ENCODE measurements around the gene RASL11A.
"Not testable (repeated sequence)": the region's sequence is repeated elsewhere in the genome, so short reads cannot be mapped to it uniquely, and the experiment has no call there.

The RASL11A gene

DNA sequence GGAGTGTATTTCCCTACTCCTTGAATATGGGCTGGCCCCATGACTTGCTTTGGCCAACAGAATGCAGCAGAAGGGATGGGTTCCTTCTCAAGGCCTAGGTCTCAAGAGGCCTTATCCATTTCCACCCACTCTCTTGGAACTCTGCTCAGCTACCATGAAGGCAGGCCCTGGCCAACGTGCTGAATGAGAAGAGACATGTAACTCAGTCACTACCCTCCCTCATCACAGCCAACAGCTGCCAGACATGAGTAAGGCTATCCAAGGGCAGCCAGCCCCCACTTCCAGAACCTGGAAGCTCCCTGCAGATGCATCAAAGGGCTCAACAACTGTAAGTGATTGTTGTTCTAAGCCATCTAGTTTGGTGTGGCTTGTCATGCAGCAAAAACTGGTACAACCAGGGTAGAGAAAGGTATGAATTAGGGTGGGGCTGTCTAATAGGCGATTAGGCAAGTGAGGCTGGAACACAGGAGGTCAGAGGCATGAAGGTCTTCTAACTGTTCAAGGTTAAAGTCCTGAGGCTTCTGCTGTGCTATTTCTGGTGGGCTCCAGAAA, 1.4 kb upstream of the RASL11A start:
- no peak for DNase-seq

DNA sequence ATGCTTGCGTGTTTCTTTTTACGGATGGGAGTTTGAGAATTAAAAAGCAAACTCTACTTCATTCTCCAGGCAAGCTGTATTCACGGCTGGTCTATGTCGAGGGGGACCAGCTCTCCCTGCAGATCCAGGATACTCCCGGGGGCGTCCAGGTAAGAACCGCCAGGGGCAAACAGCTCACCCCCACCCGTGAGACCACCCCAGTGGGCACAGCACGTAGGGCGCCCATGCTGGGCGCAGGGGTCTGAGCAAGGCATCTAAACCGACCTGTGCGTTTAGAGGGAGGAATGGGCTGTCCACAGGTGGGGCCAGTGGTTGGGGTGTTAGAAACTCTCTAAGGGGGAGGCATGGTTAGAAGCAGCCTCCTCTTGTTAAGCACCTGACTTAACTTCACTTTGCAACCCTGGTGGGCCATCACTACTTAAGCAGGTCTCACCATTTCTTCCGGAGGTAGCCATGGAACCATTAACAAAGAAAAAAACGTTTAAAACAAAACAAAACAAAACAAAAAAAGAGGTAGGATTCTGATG, 1.0 kb downstream of the RASL11A start:
- no peak for DNase-seq

DNA sequence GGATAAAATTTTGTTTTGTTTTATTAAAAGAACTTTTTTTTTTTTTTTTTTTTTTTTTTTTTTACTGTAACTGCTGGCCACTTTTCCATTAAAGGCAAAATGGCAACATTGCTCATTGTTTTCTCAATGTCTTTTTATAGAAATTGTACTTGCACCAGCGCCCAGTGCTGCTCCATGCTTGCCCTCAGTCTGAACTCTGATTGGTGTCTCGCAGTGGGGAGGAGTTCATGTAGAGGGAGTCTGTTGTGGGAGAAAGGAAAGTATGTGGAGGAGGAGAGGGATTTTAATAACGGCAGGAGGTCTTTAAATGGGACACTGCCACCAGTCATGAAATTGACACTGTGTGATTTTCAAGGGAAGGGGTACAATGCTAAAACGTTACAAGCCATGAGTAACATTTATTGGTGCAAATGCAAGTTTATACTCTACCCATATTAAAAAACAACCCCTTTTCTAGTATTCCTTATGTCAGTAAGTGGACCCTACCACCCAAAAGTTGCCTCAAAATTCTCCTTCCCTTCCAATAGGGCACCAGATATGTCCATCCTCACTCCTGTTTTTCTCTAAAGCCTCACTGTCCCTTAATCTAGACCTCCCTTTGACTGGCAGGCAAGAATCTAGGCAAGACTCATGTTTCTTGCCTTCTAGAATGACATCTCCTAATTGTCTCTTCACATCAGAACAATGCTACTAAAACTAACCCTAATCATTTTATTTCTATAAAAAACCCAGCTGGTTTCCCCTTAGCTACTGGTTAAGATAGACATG, 3.2 kb downstream of the RASL11A start:
- DNase-seq, result no peak

- DNase-seq, result no peak
Measured at GRCh38 chr13:27274631-27275030, 4.0 kb downstream of the RASL11A start.

GRCh38 chr13:27276188-27276587, 5.6 kb downstream of the RASL11A start:
- no peak for DNase-seq

DNA sequence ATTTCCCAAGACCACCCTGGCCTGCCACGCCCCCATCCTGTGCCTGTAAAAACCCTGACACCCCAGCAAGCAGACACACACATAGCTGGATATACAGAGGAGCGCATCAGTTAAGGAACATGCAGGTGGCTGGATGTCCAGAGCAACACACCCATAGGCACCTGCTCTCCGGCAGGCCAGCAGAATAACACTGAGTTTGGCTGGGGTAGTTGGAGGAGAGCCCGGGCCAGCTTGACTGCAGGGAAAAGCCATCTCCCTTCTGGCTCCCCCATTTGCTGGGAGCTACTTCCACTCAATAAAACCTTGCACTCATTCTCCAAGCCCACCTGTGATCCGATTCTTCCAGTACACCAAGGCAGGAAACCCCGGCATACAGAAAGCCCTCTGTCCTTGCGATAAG, 8.9 kb downstream of the RASL11A start:
- DNase-seq, result peak; percentile 20

GRCh38 chr13:27280009-27280656, 9.5 kb downstream of the RASL11A start:
- peak; percentile 53 for DNase-seq

DNA sequence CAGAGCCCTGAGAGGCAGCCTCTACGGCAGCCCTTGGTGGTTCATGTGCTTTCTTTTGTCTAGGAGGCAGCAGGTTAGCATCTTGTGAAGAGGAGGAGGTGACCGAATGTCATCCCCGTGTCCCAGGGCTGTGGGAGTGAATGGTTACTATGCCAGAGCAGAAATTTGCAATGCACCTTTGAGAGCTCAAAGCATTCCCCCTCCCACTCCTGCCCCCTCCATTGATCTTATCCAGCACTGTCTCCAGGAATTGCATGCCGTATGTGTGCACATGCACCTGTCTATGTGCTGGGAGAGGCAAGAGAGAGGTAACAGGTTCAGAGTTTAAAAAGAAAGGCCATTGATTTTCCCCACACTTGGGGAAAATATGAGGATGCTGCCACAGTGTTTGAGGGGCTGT, 10.2 kb downstream of the RASL11A start:
- no peak for DNase-seq

DNA sequence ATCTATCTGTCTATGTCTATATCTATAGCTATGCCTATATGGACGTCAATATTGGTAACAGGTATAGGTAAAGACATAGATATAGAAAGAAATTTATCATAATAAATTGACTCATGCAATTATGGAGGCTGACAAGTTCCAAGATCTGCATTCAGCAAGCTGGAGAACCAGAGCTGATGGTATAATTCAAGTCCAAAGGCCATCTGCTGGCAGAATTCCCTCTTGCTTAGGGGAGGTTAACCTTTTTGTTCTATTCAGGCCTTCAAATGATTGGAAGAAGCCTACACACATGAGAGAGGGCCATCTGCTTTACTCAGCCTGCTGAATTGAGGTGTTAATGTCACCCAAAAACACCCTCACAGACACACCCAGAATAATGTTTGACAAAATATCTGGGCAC, 10.8 kb downstream of the RASL11A start:
- no peak for DNase-seq

DNA sequence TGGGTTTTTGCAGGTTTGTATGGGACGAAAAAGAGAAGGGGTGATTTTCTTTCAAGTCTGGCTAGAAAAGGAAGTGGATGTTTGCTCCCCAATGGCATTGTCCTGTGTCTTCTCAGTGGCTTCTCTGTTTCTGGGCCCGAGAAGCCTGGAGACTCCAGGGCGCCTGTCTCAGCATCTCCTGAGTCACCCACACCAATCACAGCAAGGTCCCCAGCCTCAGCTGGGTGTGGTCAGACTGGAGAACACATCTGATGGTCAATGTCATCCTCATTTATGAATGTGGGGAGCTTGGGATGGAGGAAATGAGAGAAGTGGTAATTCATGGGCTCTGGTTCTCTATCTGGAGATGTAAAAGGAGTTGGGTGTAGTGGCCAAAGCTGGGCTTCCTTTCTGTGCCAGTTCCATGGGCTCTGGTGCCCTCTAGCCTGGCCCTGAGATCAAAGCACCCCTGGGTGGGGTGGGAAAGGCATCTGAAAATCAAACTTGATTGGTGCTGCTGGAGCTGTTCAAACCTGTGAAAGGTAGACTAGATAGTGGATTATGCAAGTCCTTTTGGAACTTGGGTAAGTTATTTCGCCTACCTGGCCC, 13.4 kb downstream of the RASL11A start:
- peak; percentile 28 for DNase-seq

DNA sequence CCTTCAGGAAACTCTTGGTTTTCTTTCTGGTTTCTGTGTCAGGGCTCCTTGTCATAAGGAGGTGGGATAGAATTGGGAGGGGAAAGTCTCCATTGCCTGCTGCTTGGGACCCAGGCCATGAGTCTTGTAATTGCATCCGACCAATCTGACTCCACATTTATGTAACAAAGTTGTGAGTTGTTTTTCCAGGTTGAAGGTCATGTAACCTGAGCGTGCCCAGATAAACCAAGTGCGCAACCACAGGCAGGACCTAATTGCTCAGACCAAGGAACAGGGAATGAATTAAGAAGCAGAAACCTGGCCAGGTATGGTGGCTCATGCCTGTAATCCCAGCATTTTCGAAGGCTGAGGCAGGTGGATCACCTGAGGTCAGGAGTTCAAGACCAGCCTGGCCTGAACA, 17.8 kb downstream of the RASL11A start:
- DNase-seq, result no peak

DNA sequence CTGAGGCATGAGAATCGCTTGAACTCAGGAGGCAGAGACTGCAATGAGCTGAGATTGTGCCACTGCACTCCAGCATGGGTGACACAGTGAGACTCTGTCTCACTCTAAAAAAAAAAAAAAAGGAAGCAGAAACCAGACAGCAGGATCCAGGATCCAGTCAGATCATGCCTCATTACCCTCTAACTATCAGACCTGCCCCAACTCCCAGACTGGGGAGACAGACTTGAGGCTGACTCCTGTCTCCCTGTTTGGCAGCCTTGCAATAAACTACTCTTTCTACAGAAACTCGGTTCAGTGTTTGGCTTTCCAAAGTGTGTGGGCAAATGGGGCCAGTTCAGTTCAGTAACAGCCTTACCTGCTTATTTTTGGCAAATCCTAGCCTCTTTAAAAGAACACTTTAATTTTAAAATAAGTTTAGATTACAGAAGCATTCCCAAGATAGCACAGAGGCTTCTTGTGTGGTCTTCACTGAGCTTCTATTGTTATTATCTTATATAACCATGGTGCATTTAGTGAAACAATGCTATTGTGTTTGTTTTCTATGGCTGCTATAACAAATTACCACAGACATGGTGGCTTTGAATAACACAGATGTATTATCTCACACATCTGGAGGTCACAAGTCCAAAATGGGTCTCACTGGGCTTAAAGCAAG, 18.5 kb downstream of the RASL11A start:
- no peak for DNase-seq

DNA sequence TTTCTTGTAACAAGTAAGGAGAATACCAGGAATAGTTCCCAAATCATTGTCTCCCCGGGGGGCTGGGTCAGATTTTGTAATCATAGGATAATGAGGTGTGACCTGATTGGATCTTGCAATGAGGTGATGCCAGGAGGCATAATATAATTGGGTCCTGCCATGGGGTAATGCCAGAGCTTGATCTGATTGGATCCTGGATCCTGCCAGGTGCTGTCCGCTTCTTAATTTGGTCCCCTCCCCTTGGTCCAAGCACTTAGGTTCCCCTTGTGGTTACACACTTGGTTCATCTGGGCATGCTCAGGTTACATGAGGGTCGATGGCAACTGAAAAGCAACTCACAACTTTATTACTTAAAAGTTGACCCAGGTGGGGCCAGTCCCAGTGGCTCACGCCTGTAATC, 20.1 kb downstream of the RASL11A start:
- DNase-seq, result no peak

DNA sequence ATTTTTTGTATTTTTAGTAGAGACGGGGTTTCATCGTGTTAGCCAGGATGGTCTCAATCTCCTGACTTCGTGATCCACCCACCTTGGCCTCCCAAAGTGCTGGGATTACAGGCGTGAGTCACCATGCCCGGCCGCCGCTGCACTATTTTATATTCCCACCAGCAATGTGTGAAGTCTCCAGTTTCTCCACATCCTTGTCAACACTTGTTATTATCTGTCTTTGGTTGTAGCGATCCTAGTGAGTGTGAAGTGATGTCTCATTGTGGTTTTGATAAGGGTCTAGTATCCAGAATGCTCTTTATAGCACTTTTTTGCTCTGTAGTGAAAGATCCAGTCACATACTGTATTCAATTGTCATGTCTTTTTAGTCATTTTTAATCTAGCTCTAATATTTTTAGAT, 21.3 kb downstream of the RASL11A start:
- DNase-seq, result not testable (repeated sequence)

- no peak for DNase-seq
Measured at GRCh38 chr13:27293076-27293691, 22.6 kb downstream of the RASL11A start.

DNA sequence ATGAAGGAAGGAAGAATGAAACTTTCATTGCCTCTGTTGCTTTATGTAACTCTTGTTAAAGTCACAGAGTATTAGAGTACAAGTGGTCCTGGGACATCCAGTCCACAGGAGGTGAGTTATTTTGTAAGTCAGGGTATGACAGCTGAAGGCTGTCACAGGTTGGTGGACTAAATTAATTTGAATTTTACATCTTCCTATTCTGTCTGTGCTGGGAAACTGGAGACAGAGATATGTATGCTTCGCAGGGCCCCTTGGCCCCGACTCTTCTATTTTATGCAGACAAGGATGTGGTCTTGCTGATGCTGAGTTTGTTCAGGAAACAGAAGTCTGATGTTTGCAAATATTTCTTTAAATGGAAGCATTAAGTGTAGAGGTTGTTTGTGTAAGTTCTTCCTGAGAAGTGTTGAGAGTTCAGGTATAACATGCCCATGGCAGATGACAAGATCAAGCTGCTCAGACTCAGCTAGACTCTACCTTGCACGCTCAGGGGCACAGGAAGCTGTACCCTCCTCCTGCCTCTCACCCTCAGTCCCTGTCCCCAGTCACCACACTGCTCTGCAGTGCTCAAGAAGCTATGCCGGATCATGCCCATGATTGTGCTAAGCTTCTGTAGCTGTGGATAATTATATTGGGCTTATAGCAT, 23.4 kb downstream of the RASL11A start:
- DNase-seq, result no peak

GRCh38 chr13:27295096-27295495, 24.5 kb downstream of the RASL11A start:
- no peak for DNase-seq

DNA sequence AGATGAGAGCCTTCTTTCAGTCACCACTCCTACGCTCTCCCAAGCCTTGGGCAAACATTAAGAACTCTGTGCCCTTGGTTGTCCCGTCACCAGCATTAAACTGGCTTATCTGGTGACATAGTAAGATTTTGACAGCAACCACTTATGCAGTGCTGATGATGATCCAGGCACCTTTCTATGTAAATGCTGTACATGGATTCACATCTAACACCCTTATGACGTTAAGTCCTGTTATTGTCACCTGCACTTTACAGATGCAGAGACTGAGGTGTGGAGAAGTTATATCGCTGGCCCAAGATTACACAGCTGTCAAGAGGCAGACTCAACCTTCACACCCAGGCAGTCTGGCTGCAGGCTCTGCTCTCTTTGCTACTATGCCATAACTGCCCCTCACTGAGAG, 25.0 kb downstream of the RASL11A start:
- DNase-seq, result no peak

DNA sequence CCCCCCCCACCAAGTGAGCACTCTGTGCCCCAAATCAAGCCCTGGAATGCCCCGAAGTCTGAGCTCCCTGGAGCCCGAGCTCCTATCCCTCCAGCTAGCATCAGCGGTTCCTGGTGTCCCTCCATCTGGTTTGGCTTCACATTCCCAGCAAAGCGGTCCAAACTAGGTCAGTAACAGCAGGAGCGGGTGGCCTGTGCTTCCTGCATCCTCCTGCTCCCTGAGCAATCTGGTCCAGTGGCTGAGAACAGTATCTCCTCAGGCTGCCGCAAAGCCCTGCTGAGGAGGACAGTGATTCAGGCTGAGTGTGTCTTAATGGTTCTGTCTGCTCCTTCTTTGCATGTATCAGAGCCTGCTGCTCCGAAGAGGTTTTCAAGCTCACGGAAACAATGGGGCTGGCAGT, 25.9 kb downstream of the RASL11A start:
- no peak for DNase-seq

GRCh38 chr13:27298849-27299248, 28.2 kb downstream of the RASL11A start:
- no peak for DNase-seq

DNA sequence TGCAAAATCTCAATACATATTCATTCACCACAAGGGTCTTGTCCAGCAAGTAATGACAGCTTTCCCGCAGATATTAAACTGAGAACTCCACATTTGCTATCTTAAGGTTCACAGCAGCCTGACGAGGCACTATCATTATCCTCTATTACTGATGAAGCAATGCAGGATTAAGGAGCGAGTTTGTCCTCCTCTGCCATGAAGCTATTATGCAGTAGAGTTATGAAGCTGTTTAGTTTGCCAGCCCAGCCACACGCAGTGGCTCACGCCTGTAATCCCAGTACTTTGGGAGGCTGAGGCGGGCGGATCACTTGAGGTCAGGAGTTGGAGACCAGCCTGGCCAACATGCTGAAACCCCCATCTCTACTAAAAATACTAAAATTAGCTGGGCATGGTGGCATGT, 29.8 kb downstream of the RASL11A start:
- not testable (repeated sequence) for DNase-seq

DNA sequence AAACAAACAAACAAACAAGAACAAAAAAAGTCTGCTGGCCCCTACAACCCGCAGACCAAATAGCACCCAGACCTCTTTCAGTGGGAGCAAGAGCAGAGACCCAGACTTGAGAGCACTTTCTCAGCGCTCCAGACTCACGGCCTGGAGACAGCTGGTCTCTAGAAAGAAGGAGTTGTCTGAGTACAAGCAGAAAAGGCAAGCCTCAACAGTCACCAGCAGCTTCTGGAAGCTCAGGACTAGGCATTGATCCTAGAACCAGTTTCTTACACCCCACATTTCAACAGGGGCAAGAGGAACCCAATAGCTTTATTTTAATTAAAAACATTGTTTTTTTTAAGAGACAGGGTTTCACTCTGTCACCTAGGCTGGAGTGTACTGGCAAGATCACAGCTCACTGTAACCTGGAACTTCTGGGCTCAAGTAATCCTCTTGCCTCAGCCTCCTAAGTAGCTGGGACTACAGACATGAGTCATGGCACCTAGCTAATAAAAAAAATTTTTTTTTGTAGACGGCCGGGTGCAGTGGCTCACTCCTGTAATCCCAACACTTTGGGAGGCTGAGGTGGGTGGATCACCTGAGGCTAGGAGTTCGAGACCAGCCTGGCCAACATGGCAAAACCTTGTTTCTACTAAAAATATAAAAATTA, 30.4 kb downstream of the RASL11A start:
- no peak for DNase-seq

All from RPMI8226 (cell line).